Measurements from ENCODE around the gene ZNF688. TPM values are rescaled to one million over a fixed set of nuclear protein-coding genes. Genes with fewer than 3 reads are reported as not detected.

ZNF688 gene
- total and polyA plus RNA-seq, 4 donors = 3.4 to 8.9 (median 4.8) TPM

- no peaks in the 10 kb centered on the region for H3K9me3 ChIP-seq (ENCODE audit: control insufficient read depth in 4 of 4, low read length in 3 of 4)
- H3K36me3 ChIP-seq (ENCODE audit: control insufficient read depth in 4 of 4, insufficient read depth in 3 of 4, low read depth in 1 of 4, low read length in 3 of 4) = no peaks in the 10 kb centered on the region
- no peak overlapping the region for H3K4me3 ChIP-seq (ENCODE audit: low read depth in 1 of 3, low read length in 3 of 3)
- no peak for TF ChIP-seq NR2F2 (IDR thresholded peaks at IDR 0.05)
- no peak for TF ChIP-seq HNF4G (IDR thresholded peaks at IDR 0.05)
- no peak for TF ChIP-seq FOXA2 (IDR thresholded peaks at IDR 0.05)
- no peak for TF ChIP-seq RXRA (IDR thresholded peaks at IDR 0.05)
- TF ChIP-seq TAF1 (conservative IDR thresholded peaks at IDR 0.05) = no peak
- TF ChIP-seq EGR1 (IDR thresholded peaks at IDR 0.05; ENCODE audit: low read depth in 2 of 2) = no peak
- no peak for TF ChIP-seq MAX (IDR thresholded peaks at IDR 0.05)
- no peak for TF ChIP-seq ATF3 (IDR thresholded peaks at IDR 0.05)
- no peak for TF ChIP-seq HNF4A (conservative IDR thresholded peaks at IDR 0.05)
- TF ChIP-seq RAD21 (IDR thresholded peaks at IDR 0.05) = no peak
- no peak for TF ChIP-seq REST (IDR thresholded peaks at IDR 0.05)
- TF ChIP-seq FOXA1 (IDR thresholded peaks at IDR 0.05) = no peak
- TF ChIP-seq CTCF (IDR thresholded peaks at IDR 0.05; ENCODE audit: low read depth, low read length, missing input control) = no peak
- no peak for TF ChIP-seq GABPA (IDR thresholded peaks at IDR 0.05 in 1 of 2, conservative IDR thresholded peaks at IDR 0.05 in 1 of 2)
- TF ChIP-seq SP1 (IDR thresholded peaks at IDR 0.05) = no peak
- 97% methylated on average over 60 of the region's 60 CpGs for WGBS
- H3K4me1 ChIP-seq (ENCODE audit: control insufficient read depth in 4 of 4, insufficient read depth in 4 of 4, low read length in 3 of 4) = peaks cover 4 to 45% (median 32%) of the 10 kb centered on the region in 4 donors
- H3K27me3 ChIP-seq (ENCODE audit: control insufficient read depth in 4 of 4, insufficient read depth in 4 of 4, low read length in 3 of 4) = no peaks in the 10 kb centered on the region
- no peak overlapping the region for H3K9ac ChIP-seq (ENCODE audit: low read depth in 1 of 2, low read length in 2 of 2)
- DNase-seq (ENCODE audit: low spot score) = no peak
- no peak overlapping the region for H3K27ac ChIP-seq (ENCODE audit: low read depth in 1 of 2, low read length in 2 of 2)
Observed at GRCh38 chr16:30524575-30525568, 46.6 kb downstream of the ZNF688 start.

All from liver (tissue), 9 donors.